ENCODE data around the gene CLSTN2.

CLSTN2 gene

GRCh38 chr3:140097874-140098635 lies 163.1 kb downstream of the CLSTN2 start:
- DNase-seq = no peak

DNA sequence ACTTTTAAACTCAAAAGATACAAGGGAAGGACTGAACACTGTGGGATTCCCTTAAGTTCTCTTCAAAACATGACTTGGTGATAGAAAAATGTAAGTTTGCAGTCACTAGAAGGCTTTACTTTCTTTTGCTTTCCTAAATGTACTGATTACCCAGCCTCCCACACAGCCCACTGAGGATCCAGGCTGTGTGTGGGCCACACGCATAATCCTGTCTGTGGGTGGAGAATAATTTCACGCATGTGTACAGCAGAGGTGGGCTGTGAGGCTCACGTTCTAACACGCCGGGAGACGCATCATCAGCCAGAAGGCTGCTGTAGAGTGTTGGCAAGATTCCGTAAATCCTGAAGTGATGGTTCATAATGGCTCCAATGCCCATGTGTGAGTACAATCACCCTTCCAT lies 165.5 kb downstream of the CLSTN2 start:
- DNase-seq = no peak

DNA sequence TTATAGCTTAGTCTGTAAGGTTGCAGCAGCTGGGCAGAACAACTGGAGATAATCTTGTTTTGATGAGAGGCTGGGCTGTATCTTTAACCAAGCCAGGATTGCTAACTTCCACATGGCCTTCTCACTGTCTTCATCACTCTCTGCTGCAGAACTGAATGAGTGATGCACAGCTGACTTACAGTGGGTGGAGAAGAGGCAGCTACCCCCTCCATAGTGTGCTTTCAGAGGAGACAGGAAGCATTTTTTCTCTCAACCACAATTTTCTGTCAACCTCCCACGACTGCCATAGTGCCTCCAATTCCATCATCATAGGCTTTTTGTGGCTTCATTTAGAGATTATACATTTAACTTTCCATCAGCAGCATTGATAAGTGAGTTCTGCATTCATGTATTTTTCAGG lies 168.2 kb downstream of the CLSTN2 start:
- no peak for DNase-seq

DNA sequence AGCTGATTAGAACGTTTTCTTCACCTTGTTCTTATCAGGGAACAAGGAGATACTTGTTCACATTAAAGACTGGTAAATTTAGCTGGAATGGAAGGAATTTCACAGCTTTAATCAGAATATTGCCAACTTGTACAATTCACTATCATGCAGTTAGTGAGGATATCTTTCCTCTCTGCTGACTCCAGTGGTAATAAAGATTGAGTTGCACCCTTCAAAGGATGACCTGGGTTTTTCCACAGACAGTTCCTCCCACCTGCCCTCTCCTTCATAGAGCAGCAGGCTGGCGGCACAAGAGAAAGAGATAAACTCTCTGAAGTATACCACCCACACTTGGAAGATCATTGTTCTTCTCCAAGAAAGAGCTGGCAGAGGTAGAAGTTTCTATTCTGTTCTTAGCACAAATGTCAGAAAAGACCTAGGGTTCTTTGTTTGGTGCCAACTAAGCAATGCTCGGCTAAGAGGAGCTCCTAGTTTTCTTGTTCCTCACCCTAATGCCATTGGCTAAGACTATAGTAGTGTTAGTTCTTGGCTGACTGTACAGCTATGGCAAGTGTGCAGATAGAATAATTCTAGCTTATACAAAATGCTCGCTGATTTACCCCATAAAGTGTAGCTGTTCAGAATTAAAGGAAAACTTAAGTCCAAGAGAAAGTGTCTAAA lies 169.1 kb downstream of the CLSTN2 start:
- DNase-seq = no peak

DNA sequence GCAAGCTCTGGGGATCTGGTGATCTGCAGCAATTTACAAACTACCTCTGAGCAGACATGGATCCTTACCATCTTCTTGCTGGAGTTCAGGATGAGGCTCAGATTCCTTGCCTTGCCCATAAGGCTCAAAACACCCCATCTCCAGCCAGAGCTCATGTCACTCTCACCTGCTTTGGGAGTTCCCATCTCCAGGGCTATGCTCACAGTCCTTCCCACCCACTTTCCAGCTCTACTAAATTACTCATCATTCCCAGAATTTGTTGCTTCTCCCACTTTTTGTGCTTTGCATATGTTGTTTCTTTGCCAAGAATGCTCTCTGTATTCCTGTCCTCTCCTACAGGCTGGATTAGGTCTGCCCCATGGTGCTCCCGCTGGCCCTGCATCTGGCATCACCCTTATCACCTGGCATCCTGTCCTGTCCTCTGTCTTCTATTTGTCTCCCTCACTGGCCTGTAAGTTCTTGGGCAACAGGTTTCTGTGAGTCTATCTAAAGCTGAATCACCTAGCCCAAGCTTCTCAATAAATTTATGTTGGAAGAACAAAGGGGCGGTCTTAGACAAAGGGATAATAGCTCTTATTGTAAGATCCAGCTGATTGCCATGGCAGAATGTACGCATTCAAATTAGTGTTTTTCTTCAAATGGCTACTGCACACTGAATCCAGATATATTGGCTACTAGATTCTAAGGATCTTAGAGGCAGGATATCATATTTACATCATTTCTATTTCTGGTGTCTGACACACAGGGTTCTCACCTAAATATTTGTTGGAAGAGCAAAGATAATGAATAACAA lies 179.2 kb downstream of the CLSTN2 start:
- DNase-seq = no peak

GRCh38 chr3:140114789-140115080 lies 179.8 kb downstream of the CLSTN2 start:
- DNase-seq = no peak

- DNase-seq = no peak
These were observed 182.1 kb downstream of the CLSTN2 start for GRCh38 chr3:140117096-140117526.

- no peak for DNase-seq
These were observed 187.2 kb downstream of the CLSTN2 start for GRCh38 chr3:140122183-140122582.

DNA sequence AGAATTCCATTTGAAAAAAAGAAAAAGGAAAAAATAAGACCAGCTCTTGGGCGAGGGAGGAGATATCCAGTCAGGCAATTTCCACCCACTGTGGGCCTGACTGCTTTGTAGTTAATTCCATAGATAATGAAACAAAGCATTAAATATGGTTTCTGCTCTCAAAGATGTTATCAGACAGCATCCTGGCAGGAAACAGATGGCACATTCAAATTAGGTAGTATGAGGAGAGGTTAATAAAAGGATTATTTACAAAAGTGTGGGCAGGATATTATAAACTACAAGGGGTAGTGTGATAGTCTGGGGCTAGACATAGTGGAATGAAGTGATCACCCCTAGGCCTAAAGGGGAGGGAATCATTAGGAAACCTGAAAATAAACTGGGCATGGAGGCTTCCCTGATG lies 193.2 kb downstream of the CLSTN2 start:
- no peak for DNase-seq

DNA sequence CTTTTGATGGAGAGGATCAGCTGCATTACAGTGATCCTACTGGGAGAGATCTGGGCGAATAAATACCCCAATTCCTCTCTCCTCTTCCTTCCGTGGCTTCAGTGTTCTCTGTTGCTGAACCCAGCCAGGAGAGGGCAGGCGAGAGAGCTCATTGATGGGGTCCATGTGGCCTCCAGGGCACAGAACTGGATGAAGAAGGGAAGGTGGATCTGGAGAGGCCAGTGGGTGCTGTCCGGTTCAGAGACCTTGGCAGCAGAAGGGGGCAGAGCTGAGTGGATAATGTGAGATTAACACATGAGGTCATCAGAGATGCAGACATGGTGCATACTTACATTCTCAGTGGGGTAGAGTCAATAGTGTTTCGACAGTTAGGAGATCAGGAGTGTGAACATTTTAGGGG lies 193.6 kb downstream of the CLSTN2 start:
- DNase-seq = peak; percentile 42

DNA sequence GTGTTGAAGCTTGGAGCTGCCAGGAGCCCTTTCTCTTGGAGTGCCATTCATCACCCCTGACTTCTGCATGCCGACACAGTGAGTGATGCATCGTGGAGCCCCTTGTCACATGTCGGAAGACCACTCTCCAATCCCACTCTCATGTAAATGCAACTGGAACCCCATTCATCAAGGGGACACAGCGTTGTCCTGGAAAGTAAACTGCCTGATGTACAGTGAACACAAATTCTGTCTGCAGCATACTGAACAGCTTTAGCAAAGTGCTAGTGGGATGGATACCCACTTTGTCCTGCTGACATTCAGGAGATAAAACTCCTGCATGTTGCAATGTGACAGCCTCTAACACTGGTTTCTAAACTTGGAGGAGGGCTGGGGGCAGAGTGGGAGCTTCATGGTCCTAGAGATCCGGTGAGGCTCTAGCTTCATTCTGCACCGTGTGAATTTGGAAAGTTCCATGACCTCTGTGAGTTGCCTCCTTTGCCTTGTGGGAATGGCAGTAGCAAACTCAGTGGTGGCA lies 194.8 kb downstream of the CLSTN2 start:
- DNase-seq = no peak

DNA sequence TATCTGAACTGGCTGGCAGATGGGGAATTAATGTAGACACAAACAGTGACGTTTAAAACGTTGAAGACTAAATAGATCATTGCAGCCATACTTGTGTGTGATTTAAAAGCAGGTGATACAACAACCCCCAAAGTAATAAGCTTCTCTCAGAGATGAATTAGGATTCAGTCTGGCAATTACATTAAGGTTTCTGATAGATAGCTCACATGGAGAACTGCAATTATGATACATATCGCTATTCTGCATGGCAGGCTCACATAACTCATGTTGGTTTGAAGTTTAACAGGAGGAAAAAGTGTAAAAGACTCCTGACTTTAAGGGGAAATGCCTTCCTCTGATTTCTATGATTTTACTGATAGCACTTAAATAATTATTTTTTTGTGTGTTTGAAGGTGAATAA lies 196.9 kb downstream of the CLSTN2 start:
- no peak for DNase-seq

- DNase-seq = no peak
These were observed 199.4 kb downstream of the CLSTN2 start for GRCh38 chr3:140134231-140134965.

DNA sequence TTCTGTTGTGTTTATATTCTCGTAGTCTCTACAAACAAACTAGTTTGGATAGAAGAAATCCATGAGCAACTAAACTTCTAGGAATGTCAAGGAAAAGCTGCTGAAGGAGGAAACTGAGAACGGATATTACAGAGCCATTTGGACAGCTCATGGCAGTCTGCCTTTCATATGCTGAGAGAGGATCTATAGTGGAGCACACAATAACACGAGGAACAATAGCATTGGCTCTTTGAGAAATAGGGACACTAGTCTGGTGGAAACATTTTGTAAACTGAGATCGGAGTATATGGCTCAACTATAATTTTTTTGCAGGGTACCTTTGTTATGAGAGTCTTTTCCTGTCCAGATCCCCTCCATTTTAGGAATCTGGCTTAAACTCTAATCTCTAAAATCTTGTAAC lies 200.5 kb downstream of the CLSTN2 start:
- DNase-seq = no peak

DNA sequence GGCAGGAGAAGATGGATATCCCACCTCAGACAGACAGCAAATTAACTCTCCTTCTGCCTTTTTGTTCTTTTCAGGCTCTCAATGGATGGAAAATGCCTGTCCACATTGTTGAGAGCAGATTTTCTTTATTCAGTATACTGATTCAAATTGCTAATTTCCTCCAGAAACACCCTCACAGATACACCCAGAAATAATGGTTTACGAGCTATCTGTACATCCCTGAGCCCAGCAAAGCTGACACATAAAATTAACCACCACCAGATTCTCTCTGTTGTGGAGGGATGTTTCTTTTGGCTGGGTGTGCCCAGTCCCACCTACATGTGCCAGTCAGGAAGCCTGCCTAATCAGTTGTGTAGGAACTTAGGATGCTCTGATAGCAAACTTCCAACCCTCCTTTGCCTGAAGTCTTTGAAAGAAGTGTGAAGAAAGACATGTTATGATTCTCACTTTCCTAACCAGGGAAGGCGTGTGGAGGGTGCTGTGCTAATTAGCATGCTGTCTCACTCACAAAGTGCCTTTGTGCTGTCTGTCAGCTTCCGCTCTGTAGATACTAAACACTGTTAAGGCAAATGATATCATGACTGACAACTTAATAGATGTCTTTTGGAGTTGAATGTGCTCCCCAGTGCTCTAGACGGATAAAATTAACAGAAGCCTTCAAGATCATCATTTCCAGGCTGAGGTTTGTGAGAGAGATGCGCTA lies 208.5 kb downstream of the CLSTN2 start:
- DNase-seq = no peak

DNA sequence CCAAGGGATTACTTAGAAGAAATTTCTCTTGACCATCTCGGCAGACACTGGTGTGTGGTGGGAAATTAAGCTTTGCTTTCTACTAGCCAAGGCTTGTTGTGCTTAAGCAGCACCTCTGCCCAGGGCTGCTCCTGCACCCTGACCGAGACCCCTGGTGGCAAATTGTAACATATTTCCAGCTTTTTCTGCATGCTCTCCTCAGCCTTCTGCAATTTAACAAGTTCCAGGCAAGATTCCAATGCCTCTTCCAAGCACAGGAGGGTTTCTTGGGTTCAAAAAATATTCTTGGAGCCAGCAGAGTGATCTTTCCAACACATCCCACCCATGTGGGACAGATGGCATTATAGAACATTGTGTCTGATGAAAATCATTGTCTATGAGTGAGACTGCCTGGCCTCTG lies 210.5 kb downstream of the CLSTN2 start:
- DNase-seq = no peak

- no peak for DNase-seq
These were observed 211.7 kb downstream of the CLSTN2 start for GRCh38 chr3:140146668-140147067.

- DNase-seq = no peak
These were observed 213.0 kb downstream of the CLSTN2 start for GRCh38 chr3:140147965-140148490.

- no peak for DNase-seq
These were observed 213.9 kb downstream of the CLSTN2 start for GRCh38 chr3:140148824-140149390.

GRCh38 chr3:140151321-140151720 lies 216.3 kb downstream of the CLSTN2 start:
- no peak for DNase-seq

GRCh38 chr3:140152851-140153639 lies 218.1 kb downstream of the CLSTN2 start:
- DNase-seq = peak; percentile 39
